Activated CD4-positive, alpha-beta T cell treated with anti-CD3 and anti-CD28 coated beads, Interleukin-2, amount 50 U/mL, for 16 hours (primary cell): ENCODE measurements around the gene ACACA.
A peak's percentile ranks its signal among the peaks of the same experiment; 100 is the strongest.

ENCODE experiments used
- DNase-seq: peaks from one replicate; pipeline ENCODE4 v3.0.0-alpha.2; 2020

Gene ACACA

DNA sequence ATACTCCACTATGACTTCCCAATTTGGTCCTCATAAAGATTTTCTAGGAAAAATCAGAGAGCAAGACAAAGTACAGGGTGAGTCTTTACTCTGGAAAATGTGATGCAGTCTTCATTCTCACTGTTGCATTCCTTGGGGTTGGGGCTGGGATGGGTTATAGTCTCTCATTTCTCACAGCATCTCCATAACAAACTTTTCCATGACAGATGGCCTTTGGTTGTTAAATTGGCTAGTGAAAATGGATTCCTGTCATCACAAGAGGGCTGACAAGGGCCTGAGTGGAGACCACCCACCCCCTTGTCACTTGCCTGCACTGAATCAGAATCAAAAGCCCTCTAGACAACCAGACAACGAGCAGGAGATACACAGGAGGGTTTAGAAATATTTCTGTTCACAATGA lies 283.2 kb downstream of the ACACA start:
- DNase-seq = no peak

DNA sequence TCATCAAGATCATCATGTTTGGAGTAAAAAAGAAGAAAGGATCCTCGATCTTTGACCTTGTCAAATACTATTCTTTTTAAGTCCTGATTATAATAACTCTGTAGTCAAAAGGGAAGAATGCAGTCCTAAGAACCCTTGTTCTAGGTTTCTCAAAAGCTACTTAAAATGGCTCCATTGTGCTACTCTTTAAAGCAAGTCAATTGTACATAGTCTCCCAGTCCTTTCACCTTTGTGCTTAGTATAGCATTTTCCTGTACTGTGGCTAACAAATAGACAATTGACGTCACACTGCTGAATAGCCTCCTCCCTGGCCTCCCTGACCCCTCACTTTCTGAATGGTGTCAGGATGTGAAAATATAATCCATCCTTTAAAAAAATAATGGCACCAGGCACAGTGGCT lies 285.0 kb downstream of the ACACA start:
- DNase-seq = no peak

DNA sequence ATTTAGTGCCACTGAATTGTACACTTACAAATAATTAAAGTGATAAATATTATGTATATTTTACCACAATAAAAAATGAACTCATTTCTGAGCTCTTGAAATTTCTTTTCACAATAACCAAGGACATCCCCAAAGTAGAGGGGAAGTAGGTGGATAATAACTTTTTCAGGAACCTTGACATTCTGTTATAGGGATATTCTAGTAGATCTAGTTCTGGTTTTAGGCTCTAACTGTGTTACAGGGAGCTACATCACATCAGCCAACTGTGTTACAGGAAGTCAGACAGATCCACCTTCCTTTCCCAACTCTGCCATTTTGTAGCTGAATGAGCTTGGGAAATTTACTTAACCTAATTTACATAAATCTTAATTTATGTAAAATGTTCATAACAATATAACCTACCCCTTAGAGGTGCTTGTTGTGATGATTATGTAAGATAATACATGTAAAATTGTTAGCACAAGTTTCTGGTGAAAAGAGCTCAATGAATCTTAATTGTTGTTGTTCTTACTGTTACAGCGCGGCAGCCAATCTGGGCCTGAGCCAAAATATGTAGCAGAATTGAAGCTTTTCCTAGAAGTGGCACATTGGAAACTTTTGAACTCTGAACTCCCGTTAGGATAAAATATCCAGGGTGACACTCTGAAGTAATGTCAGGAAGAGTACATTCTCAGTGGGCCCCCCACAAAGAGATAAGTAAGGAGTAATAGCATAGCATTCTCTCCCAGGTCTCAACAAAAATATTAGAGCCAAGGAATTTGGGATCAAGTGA lies 288.1 kb downstream of the ACACA start:
- no peak for DNase-seq

DNA sequence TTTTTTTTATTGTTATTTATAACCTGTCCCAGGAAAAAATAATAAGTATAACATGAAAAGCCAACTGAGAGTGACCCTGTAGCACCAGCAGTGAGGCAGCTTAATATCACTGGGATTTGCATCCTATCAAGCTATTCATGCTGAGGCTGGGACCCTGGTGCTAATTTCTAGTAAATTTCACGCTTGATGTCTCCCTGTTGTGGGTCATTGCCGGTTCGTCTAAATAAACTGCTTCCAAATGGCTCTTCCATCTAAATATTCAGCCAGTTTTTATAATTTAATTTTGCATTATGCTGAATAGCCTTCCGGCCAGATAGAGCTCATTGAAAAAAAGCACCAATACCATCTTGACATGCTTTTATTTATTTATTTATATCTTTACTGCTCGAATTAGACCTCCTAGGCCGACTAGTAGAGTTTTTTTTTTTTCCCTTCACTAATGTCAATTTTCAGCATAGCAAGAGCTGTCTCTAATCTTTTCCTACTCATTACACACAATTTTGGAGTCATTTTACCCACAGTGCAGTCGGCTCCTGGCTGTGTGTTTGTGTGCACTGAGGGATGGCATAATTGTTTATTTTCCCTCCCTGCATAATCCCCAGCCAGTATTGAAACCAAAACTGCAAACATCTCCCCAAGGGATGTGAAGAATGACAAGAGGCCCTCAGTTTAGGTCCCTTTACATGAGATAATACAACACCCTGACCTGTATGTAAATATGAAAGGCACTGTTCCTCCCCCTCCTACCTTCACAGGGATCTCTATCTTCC lies 289.1 kb downstream of the ACACA start:
- DNase-seq = no peak

DNA sequence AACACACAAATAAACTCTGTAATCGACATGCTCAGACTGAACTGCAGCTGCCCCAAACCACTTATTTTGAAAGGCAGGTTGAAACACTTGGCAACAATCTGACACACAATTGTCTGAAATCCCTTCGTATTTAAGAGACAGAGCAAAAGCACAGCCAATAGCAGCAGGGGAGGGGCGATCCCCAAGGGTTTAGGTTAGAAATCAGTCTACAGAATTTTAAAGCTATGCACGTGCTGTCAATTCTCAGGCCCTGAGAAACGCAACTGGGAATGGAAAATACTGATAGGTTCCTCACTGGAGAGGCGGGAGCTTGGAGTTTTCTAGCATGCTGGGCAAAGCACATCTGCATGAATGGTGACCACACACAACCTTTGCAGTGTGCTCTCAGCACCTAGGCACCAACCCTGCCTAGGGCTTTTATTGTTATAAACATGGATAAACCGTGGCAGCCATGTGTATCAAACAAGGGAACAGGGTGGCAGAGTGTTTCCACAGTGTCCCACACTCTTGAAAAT lies 289.9 kb downstream of the ACACA start:
- no peak for DNase-seq

DNA sequence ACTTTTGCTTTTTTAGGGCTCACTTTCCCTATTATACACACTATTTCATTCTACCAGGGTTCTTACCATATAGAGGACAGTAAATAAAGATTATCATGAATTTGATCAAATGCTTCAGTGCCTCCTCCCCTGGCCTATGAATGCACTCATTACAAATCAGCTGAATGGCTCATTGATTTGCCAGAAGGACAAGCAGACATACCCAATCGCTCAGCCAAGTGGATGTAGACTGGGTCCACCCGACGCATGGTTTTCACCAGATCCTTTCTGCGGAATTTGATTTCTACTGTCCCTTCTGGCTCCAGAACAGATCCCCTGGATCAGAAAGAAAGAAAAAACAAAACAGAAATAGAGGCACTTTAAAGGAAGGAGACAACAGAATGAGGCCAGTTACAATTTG lies 295.3 kb downstream of the ACACA start:
- no peak for DNase-seq

DNA sequence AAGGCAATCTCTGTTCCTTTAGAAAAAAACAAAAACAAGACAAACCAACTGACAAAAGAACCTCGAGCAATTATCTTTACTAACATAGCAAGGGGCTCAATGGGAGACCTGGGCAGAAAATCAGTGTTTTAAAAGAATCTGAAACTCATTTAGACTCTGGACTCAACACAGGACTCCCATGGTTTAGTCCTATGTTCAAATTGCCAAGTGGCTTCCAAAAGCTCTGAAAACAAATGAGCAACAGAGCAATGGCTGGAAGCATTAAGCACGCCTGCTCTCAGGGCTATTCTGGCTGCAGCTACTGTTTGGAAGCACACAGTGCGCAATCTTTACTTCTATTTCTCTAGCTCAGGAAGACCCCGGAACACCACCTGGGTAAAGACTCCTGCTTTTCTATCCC lies 295.9 kb downstream of the ACACA start:
- no peak for DNase-seq

DNA sequence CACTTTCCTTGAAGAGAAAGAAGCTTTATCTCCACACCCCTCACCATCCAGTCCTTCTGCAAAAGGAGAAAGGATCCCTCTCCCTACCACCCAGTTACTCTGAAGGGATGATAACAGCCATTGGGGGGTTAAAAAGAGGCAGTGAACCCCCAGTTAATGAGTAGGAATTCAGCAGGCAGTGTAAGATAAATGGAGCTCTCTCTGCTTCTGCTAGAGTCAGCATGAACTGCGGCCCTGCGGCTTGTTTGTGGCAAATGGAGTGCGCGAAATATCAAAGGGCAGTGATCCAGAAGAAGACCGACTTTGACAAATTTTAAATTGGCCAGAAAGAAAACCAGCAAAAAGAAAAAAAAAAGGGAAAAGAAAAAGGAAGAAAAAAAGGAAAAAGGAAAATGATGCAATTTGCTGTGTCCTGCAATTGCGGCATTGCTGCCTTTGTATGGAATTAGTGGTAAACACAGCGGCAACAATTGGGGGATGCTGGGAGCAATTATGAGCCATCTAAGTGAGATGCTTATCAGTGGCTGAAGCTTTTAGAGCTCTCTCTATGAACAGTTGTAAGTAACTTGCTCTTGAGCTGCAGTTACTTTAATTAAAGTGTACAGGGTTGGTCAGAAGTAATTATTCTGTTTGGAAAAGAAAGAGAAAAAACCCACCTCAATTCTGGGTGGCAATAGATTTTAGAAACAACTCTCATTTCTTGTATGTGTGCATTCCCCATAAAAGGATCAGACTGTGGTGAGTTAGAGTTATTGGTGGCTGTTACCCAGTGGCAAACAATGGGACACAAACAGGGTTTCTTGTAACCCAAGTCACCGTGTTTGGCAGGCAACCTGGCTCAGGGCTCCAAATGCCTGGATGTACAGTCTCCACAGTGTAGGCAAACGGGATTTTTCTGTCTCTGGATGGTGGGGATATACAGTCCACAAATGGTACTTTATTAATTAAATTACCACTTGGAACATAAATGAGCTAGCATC lies 296.6 kb downstream of the ACACA start:
- DNase-seq = no peak

DNA sequence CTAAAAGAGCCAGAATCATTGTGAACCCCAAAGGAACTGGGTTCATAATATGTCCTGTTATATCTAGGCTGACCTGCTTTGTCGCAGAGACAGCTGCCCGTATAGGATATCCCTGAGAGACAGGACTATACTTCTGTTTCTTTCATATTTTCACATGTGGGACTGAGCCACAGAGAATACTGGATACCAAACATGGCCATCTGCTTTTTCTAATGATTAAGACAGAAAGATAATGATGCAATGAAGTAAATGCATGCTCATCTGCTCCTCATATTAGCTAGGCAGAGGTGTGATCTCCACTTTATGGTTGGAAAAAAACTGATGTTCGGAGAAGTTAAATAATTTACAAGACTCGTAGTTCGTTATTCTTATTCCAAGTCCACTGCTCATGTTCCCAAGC lies 297.5 kb downstream of the ACACA start:
- no peak for DNase-seq

DNA sequence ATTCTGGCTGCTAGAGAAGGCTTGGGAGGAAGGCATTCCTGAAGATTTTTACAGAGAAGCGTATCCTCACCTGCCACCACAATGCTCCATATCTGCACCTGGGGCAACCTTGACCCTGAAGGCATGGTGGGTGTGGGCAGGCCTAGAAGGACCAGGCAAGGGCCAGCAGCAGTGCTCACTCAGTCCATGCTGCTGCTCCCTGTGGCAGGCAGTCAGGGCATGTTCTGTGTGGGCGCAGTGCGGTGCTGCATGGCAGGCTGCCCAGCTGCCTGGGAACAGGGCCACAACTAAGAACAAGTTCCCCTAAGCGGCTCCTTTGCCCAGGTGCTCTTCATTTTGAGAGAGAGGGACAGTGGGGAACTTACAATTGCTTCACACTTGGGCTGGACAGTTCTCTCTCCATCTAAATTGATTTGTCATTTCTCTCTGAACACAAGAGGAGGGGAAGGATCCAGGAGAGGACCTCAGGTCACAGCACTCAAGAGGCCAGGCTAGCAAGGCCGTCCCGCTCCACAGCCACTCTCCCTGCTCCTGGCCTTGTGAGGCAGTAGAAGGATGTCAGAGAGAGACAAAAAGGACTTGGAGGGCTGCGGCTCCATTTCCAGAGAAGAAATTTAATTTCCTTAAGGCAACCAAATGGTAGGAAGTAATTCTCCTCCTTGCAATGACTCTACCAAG lies 299.1 kb downstream of the ACACA start:
- no peak for DNase-seq

DNA sequence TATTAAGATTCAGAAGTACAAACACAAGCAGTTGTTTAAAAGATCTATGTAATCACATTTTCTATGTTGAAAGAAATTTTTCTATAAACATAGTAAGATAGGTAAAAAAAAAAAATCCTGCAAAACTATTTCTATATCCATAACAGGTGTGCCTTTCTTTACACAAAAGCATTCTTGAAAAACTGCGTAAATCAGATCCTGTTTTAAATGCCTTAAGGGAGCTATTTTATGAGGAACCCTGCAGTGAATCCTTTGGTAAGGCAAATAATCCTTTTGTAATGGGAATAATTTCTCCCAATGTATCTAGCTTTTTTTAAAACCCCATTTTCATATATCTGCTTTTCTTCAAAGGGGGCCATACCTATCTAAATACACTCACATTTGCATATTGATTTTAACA lies 300.6 kb downstream of the ACACA start:
- no peak for DNase-seq

DNA sequence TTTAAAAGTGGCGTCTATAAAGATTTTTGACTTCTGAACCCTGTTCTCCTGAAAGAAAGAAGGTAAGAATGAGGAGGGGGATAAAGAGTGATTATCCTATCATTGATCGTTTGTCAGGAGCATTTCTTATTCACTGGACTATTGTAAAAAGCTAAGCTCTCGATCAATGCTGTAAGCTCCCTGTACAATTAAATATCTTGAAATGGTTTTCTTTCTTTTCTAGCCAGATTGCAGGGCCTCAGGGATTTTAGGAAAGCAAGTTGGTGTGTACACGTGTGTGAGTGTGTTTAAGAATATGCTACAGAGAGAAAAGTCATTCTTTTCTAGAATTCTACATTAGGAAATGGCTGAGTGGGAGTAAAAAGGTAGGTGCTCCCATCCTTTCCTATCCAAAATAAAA lies 303.4 kb downstream of the ACACA start:
- no peak for DNase-seq

DNA sequence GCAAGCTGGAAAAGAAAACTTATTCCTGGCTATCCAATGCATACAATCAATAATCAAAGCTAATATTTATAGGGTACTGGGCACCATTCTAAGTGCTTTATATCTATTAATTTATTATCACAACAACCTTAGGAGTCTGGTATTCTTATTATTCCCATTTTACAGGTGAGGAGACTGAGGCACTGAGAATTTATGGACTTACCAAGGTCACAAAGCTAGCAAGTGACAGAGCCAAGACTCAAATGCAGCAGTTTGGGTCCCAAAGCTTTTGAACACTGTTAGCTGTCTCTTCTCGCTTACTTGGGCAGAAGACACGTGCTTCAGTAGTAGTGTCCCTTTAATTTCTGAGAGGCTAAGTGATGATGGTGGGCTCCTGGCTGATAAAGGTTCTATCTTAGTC lies 305.3 kb downstream of the ACACA start:
- DNase-seq = no peak

DNA sequence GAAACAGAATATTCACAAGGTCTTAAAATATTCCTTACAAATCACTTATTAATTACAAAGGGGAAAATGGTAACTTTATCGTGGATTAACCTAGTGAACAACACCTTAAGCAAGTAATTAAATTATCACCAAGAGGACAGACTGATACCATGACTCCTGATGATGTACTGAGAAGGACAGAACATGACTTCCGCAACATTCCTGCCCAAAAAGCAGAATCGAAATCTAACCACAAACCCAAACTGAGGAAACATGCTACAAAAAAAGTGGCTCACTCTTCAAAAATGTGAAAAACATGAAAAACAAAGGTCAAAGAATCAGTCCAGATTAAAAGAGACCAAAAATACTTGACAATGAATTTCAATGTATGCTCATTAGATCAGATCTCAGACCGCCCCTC lies 306.4 kb downstream of the ACACA start:
- DNase-seq = no peak

DNA sequence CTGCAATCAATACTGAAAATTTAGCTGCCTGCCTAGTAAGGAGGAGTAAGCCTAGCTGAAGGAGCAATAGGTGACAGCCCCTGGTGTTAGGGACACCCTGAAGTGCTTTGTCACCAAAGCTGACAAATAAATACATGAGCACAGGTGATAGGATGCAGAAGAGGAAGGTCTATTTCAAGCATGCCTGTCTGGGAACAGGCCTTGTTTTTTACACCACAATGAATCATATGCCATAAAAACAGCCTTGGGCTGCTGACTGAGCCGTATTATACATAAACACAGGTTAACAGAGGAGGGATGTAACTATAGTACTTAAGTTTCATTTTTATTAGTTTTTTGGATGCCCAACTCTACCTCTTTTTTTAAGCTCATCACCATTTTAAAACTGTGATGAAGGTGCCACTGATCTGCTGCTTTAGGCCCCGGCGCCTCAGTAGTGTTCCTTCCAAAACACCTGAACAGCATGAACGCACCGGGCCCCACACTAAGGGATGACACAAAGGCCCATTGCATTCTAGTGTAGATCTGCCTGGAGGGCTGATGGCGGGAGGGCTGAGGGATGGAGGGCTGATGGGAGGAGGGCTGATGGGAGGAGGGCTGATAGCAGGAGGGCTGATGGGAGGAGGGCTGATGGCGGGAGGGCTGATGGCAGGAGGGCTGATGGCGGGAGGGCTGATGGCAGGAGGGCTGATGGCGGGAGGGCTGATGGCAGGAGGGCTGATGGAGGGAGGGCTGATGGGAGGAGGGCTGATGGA lies 307.5 kb downstream of the ACACA start:
- DNase-seq = no peak

DNA sequence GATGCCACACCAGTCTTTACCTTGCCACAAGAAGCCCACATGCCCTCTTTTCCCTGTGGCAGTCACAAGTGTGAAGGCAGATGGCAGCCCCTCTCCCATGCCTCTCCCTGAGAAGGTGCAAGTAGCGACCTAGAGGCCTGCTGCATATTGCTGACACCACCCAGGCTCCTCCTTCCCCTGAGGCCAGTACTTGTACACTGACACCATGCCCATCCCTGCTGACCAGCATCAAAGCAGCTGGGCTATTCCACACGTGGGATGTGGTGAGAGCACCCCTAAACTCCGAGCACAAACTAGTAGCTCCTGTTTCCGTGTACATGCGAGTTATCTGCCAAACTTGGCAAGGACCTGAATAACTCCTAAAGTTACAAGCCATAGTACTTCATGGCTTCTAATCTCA lies 308.5 kb downstream of the ACACA start:
- no peak for DNase-seq

DNA sequence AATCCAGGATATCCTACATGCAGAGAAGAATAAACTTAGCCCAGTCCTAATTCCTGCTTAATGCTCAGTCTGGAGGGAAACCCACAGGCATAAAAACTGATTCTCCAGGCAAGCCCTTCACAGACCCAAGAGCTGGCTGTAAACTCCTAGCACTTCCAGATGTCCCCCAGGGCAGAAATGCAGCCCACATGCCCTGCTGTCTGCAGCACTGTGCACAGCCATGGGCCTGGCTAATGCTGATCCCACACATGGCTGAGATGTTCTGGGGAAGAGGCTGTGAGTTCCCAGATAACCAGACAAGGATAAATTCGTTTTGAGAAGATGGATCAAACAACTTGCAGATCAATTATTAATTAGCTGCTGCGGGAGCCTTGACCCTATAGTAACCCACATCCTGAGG lies 309.5 kb downstream of the ACACA start:
- DNase-seq = no peak

DNA sequence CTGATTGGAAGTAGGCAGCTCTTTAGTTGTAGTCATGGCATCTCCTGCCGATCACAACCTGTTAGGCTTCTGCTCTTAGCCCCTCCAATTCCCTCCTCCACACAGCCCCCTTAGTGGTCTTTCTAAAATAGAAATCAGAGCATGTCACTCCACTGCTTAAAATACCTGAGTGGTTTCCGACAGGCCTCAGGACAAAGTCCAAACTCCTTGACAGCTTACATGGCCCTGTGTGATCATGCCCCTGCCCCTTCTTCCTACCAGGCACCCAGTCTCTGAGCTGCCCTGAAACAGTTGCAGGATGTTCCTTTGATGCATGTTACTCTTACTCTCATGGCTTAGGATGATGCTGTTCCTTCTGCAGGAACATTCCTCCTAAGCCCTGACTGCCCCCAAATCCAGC lies 310.6 kb downstream of the ACACA start:
- no peak for DNase-seq

DNA sequence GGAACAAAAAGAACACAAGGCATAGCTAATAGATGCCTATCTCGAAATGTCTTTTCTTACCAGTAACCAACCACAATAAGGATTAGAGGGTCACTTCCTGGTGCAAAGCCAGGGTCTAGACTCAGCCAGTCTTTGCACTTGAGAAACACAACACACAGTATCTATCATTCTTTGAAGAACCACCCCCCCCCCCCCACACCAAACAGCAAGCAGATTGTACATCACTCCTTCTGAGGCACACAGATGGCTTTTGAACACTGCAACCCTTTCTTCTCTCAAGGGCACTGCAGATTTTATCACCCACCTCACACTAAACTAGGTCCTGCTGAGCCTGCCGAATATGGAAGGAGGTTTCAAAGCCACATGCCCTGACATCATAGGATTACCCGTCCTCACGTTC lies 312.2 kb downstream of the ACACA start:
- no peak for DNase-seq

DNA sequence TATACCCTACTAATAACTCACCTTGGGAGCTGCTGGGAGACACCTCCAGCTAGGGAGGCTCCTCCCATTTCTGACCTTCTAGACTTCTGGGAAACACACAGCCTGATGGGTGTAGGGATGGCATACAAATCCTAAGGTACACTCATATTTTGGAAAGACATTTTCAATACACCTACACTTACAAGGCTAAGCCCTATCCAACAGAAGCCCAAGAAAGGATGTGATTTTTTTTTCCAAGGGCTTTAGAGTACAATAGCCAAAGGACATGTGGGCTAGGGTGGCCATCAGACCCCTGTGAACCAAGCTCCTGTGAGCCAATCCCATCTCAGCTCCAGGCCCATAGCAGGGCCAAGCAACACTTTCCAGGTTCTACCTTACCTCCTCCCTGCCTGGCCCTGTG lies 313.9 kb downstream of the ACACA start:
- DNase-seq = no peak

DNA sequence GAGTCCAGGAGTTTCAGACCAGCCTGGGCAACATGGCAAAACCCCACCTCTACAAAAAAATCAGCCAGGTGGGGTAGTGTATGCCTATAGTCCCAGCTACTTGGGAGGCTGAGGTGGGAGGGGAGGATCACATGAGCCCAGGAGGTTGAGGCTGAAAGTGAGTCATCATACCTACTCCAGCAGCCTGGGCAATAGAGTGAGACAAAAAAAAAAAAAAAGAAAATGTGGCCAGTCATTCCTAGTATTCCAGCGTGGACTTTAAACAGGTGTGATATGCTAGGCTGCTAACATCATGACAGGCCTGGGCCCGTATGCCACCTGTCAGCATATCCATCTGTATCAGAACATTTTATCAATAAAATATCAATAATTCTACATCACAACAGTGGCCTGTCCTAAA lies 314.6 kb downstream of the ACACA start:
- peak; percentile 18 for DNase-seq

DNA sequence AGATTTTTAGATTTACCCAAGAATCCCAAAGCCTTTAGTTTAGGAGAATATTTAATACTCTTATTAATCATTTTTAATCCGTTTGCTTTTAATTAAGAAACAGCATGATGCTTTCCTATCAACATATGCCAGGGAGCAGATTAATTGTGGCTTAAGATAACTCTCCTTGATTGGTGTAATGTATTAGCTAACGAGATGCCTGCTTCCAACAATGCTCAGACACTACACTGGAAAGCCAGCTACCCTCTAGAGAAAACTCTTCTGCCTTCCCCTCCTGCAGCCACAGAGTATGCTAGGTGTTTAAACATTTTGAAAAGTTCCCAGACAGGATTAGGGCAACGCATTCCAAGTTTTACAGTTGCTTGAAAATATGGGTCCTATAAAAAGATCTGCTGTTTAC lies 315.7 kb downstream of the ACACA start:
- no peak for DNase-seq
